ENCODE data around the gene KIF17. TPM values are rescaled to one million over a fixed set of nuclear protein-coding genes. Genes with fewer than 3 reads are reported as not detected.

The KIF17 gene
- total and polyA plus RNA-seq, 2 of the 4 experiments (the other 2 are of a cell fraction), result 4.5 to 5.7 TPM

- H4K91ac ChIP-seq (ENCODE audit: insufficient read depth, low read depth, low read length), result no peak overlapping the region
- no peak overlapping the region for H3K14ac ChIP-seq (replicated peaks; ENCODE audit: low read depth, low read length)
- H3K9ac ChIP-seq (ENCODE audit: low read depth, low read length), result no peak overlapping the region
- no peaks in the 10 kb centered on the region for H3K27me3 ChIP-seq (ENCODE audit: control insufficient read depth, insufficient read depth, low read length)
- no peak for DNase-seq
- ChIA-PET CTCF (no interaction called here), POLR2A (ENCODE audit: unreplicated experiment) (no interaction called here)
- BruUV-seq (replicated peaks), result no TSS peak
- H3K18ac ChIP-seq (ENCODE audit: low read depth, low read length), result no peak overlapping the region
- no peak overlapping the region for H2AFZ ChIP-seq (replicated peaks; ENCODE audit: low read length, poor library complexity)
- H3K4me1 ChIP-seq (ENCODE audit: control insufficient read depth, insufficient read depth, low read length), result no peaks in the 10 kb centered on the region
- no peaks in the 10 kb centered on the region for H3K9me1 ChIP-seq (ENCODE audit: insufficient read depth, low read length)
- H3K56ac ChIP-seq (ENCODE audit: extremely low read depth, insufficient read depth, low read length), result no peak overlapping the region
- H2BK15ac ChIP-seq (ENCODE audit: low read depth, low read length), result no peak overlapping the region
- dilution Hi-C loops (cut with HindIII; ENCODE audit: low sequenced_read_pairs, unreplicated experiment) (no loop called here), in situ Hi-C loops (cut with MboI; ENCODE audit: low sequenced_read_pairs) (loop anchor here (25.0 kb wide), 1 partner anchor 680 kb away; no protein-coding TSS in a partner anchor), intact Hi-C loops (cut with micrococcal nuclease) (no loop called here)
- H3K36me3 ChIP-seq (ENCODE audit: control insufficient read depth, insufficient read depth, low read length), result peaks cover 3% of the 10 kb centered on the region; the same call in 1 of the 2 replicates
- H3K23ac ChIP-seq (ENCODE audit: low read depth, low read length), result no peak overlapping the region
- H4K20me1 ChIP-seq (ENCODE audit: insufficient read depth, low read length), result no peaks in the 10 kb centered on the region
- H2AK9ac ChIP-seq (replicated peaks; ENCODE audit: low read depth, low read length, poor library complexity), result no peak overlapping the region
- H3K4me3 ChIP-seq (ENCODE audit: insufficient read depth, low read depth, low read length), result no peak overlapping the region
- no peak for TF ChIP-seq SMC3 (IDR thresholded peaks at IDR 0.05; ENCODE audit: low read depth, low read length)
- TF ChIP-seq POLR2A (IDR thresholded peaks at IDR 0.05; ENCODE audit: low read depth, low read length), result no peak
- TF ChIP-seq FOS (IDR thresholded peaks at IDR 0.05; ENCODE audit: low read depth, low read length), result no peak
- H3K9me3 ChIP-seq (ENCODE audit: control insufficient read depth, insufficient read depth, low read length), result no peaks in the 10 kb centered on the region
- H3K27ac ChIP-seq (ENCODE audit: insufficient read depth, low read length), result no peak overlapping the region
- H4K8ac ChIP-seq (ENCODE audit: low read depth in 2 of 2, low read length in 2 of 2), result no peak overlapping the region
- no peaks in the 10 kb centered on the region for H3K79me1 ChIP-seq (ENCODE audit: low read depth in 1 of 2, low read length in 2 of 2)
- no peak overlapping the region for H2BK20ac ChIP-seq (ENCODE audit: low read depth, low read length)
- no peak overlapping the region for H2AK5ac ChIP-seq (ENCODE audit: low read depth, low read length)
- no peak overlapping the region for H2BK120ac ChIP-seq (ENCODE audit: low read depth, low read length)
- no peak overlapping the region for H2BK5ac ChIP-seq (ENCODE audit: low read depth, low read length, poor library complexity, severe bottlenecking)
- no peak overlapping the region for H4K5ac ChIP-seq (ENCODE audit: low read depth, low read length)
- no peak for ATAC-seq (ENCODE audit: low read depth)
- no peak overlapping the region for H3K4me2 ChIP-seq (ENCODE audit: low read depth, low read length)
- 100% methylated on average over 1 of the region's 9 CpGs; no CpG with 5 or more reads in 1 of the 2 experiments for WGBS, 2 experiments (ENCODE audit: extremely low coverage in 2 of 2, insufficient read length in 1 of 2)
- H3K4ac ChIP-seq (ENCODE audit: low read depth, low read length), result no peak overlapping the region
These were observed 35.8 kb downstream of the KIF17 start for GRCh38 chr1:20681999-20682398.

All from IMR-90 (cell line).